ENCODE measurements around the gene COL5A1.
"Not testable (repeated sequence)": the region's sequence is repeated elsewhere in the genome, so short reads cannot be mapped to it uniquely, and the experiment has no call there.

The COL5A1 gene

DNA sequence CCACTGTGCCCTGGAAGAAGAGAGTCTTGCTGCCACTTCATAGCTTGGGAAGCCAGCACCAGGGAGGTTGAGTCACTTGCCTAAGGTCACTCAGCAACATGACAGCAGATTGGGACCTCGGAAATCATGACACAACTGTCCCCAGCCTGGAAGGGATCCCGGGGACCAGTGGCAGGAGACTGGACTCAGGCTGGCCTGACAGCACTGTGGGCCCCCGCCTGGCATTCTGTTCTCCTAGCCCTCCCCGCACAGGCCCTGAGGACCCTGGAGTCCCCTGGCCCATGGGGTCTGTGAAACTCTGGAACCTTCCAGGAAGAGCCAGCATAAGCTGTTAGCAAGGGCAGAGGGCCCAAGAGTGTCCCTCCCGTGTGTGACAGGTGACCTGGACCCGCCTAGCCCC lies 64.9 kb downstream of the COL5A1 start:
- Histone ChIP-seq H3K4me3 (ENCODE audit: extremely low read depth, insufficient read depth, low read length, poor library complexity, severe bottlenecking) (no peak overlapping the region), H3K4me1 (ENCODE audit: control insufficient read depth, insufficient read depth, low read length, poor library complexity, severe bottlenecking) (peaks cover 33% of the 10 kb centered on the region), H3K36me3 (ENCODE audit: control insufficient read depth, insufficient read depth, low read length) (peaks cover 96% of the 10 kb centered on the region), H3K9me3 (ENCODE audit: control insufficient read depth, low read length) (no peaks in the 10 kb centered on the region), H3K27ac (ENCODE audit: low read depth, low read length, severe bottlenecking) (peak overlapping the region; percentile 71)
- WGBS, 2 experiments (ENCODE audit: insufficient coverage in 2 of 2), result 96 to 100% methylated on average over 4 to 6 of the region's 6 CpGs

DNA sequence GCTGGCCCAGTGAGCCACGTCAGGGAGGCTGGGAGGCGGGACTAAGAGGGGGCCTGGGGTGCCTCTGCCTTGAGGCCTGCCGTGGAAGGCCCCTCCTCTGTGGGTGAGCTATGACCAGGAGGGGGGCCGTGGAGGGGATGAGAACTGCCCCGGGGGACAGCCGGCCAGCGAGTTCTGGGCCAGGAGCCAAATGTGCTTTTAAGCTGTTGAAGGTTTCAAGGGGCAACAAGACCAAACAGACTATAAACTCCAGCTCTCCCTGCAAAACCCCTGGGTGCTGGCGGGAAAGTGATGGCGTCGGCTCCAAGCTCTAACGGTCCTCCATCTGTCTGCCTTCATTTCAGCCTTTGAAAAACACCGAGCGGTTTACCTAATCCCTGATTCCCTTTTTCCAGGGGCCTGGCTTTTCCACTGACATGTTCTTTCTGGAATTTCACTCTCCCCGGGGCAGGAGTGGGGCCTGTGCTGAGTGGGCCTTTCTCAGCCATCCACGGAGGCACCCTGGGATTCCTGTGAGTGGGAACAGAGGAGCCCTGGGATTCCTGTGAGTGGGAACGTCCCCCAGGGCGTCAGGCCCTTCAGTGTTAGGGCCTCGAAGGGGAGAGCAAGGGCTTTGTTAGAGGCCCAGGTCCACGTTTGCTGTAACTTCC lies 65.6 kb downstream of the COL5A1 start:
- peak overlapping the region; percentile 71 for H3K27ac ChIP-seq (ENCODE audit: low read depth, low read length, severe bottlenecking)
- H3K9me3 ChIP-seq (ENCODE audit: control insufficient read depth, low read length), result no peaks in the 10 kb centered on the region
- peaks cover 33% of the 10 kb centered on the region for H3K4me1 ChIP-seq (ENCODE audit: control insufficient read depth, insufficient read depth, low read length, poor library complexity, severe bottlenecking)
- H3K4me3 ChIP-seq (ENCODE audit: extremely low read depth, insufficient read depth, low read length, poor library complexity, severe bottlenecking), result no peak overlapping the region
- 89% methylated on average over 13 to 14 of the region's 19 CpGs for WGBS, 2 experiments (ENCODE audit: insufficient coverage in 2 of 2)
- peaks cover 92% of the 10 kb centered on the region for H3K36me3 ChIP-seq (ENCODE audit: control insufficient read depth, insufficient read depth, low read length)

DNA sequence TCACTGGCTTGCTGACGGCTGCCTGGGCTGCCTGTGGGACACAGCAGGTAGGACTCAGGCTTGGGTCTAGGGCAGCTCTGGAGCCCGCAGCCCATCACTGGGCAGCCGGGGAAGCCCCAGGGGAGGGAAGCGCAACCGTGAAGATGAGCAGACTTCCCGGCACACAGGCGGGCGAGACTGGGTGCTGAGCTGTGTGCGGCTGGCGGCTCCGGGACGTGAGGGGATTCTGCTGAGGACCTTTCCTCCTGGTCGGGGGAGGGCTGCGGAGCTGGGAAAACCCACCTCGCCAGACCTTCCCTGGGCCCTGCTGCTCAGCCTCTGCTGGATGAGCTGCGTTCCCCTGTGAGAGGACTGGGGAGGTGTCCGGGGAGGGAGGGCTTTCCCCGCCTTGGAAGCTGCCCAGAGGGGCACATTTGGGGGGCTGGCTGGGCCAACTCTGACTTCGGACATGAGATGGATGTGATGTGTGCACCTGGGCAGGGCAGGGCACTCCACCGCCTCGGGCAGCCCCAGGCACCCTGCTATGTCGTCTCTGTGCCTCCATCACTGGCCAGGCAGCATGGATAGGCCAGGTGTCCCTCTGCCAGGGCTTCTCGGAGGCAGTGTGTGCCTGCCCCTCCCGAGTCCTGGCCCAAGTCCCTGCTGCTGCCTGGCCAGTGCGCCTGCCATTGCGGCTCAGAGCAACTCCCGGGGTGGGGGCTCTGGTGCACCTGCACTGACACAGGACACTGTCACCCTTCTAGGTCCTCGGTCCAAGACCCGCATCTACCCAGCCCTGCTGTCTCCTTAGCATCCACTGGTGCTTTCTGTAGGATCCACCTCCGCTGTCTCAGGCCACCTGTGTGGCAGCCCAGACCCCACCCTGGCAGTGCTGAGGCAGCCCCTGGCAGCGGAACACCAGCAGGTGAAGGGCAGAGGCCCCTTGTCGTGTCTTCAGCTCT lies 66.4 kb downstream of the COL5A1 start:
- Histone ChIP-seq H3K36me3 (ENCODE audit: control insufficient read depth, insufficient read depth, low read length) (peaks cover 92% of the 10 kb centered on the region), H3K9me3 (ENCODE audit: control insufficient read depth, low read length) (no peaks in the 10 kb centered on the region), H3K4me3 (ENCODE audit: extremely low read depth, insufficient read depth, low read length, poor library complexity, severe bottlenecking) (no peak overlapping the region), H3K27ac (ENCODE audit: low read depth, low read length, severe bottlenecking) (peak overlapping the region; percentile 71), H3K4me1 (ENCODE audit: control insufficient read depth, insufficient read depth, low read length, poor library complexity, severe bottlenecking) (peaks cover 33% of the 10 kb centered on the region)
- WGBS, 2 experiments (ENCODE audit: insufficient coverage in 2 of 2), result 95 to 96% methylated on average over 31 to 32 of the region's 32 CpGs

DNA sequence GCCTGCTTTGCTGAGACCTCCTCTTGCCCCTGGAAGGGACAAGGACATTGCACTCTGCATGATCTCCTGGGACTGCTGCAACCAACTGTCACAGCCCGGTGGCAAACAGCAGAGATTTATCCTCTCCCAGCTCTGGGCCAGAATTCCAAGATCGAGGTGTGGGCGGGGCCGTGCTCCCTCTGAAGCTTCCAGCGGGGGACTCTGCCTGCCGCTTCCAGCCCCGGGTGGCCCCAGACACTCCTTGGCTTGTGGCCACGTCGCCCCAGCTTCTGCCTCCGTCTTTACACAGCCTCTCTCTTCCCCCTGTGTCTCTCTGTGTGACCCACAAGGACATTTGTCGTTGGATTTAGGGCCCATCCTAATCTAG lies 67.1 kb downstream of the COL5A1 start:
- Histone ChIP-seq H3K4me3 (ENCODE audit: extremely low read depth, insufficient read depth, low read length, poor library complexity, severe bottlenecking) (no peak overlapping the region), H3K9me3 (ENCODE audit: control insufficient read depth, low read length) (no peaks in the 10 kb centered on the region), H3K4me1 (ENCODE audit: control insufficient read depth, insufficient read depth, low read length, poor library complexity, severe bottlenecking) (peaks cover 33% of the 10 kb centered on the region), H3K27ac (ENCODE audit: low read depth, low read length, severe bottlenecking) (no peak overlapping the region), H3K36me3 (ENCODE audit: control insufficient read depth, insufficient read depth, low read length) (peaks cover 92% of the 10 kb centered on the region)
- WGBS, 2 experiments (ENCODE audit: insufficient coverage in 2 of 2), result 94% methylated on average over 11 of the region's 11 CpGs

DNA sequence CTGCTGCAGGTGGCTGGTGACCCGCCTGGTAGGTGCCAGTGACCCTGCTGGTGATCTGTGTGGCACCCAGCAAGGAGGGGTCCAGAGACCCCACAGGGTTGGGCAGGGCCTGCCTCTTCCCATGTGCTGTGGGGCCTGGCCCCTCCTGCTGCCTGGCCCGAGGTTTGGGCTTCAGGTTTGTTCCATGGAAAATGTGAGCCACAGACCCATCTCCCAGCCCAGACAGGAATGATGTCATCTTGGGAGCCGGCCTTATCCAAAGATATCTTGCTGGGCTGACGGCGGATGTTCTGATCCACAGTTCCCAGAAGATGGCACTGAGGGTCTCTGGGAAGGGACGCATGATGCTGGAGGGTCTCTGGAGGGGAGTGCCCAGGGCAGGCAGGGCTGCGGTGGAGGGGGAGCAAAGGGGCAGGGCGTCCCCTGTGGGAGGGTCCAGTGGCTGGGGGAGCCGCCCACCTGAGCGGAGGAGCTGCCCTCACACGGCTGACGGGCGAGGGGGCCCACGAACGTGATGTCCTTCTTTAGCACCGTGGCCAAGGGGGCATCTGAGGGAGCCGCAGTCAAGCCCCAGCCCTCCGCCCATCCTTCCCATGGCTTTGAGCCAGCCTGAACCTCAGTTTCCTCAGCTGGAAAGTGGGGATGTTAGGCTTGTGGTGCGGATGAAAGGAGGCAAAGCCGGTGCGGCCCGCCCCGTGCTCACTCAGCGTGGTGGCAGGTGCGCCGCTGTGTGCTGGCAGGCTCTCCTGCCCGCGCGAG lies 68.1 kb downstream of the COL5A1 start:
- Histone ChIP-seq H3K36me3 (ENCODE audit: control insufficient read depth, insufficient read depth, low read length) (peaks cover 90% of the 10 kb centered on the region), H3K4me1 (ENCODE audit: control insufficient read depth, insufficient read depth, low read length, poor library complexity, severe bottlenecking) (peaks cover 28% of the 10 kb centered on the region), H3K9me3 (ENCODE audit: control insufficient read depth, low read length) (no peaks in the 10 kb centered on the region), H3K4me3 (ENCODE audit: extremely low read depth, insufficient read depth, low read length, poor library complexity, severe bottlenecking) (no peak overlapping the region), H3K27ac (ENCODE audit: low read depth, low read length, severe bottlenecking) (peak overlapping the region; percentile 67)
- WGBS, 2 experiments (ENCODE audit: insufficient coverage in 2 of 2), result 95% methylated on average over 21 to 28 of the region's 29 CpGs

DNA sequence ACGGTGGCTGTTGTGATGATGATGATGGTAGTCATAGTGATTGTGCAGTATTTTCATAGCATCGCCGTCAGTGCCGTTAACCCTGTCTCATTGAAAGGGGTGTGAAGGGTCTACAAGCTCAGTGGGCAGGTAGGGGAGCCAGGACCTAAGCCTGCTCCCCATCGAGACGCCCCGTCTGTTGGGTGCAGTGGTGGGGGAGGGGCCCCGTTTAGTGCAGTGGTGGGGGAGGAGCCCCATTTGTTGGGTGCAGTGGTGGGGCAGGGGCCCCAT lies 68.6 kb downstream of the COL5A1 start:
- H3K4me1 ChIP-seq (ENCODE audit: control insufficient read depth, insufficient read depth, low read length, poor library complexity, severe bottlenecking), result peaks cover 30% of the 10 kb centered on the region
- 90 to 94% methylated on average over 3 to 6 of the region's 8 CpGs for WGBS, 2 experiments (ENCODE audit: insufficient coverage in 2 of 2)

DNA sequence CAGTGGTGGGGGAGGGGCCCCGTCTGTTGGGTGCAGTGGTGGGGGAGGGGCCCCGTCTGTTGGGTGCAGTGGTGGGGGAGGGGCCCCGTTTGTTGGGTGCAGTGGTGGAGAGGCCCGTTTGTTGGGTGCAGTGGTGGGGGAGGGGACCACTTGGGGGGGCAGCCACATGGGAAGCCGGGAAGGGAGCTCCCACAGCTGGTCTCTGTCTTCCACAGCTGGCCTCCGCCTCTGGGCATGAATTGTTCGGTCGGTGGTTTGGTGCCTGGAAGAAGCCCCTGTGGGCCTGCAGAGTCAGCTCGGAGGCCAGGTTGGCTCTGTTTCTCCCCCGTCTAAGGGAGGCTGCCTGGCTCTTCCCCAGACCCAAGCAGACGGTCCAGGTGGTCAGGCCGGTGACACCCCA lies 69.3 kb downstream of the COL5A1 start:
- peaks cover 89% of the 10 kb centered on the region for H3K36me3 ChIP-seq (ENCODE audit: control insufficient read depth, insufficient read depth, low read length)

More for the DNA sequence above, 68.6 kb downstream of the COL5A1 start:
- no peaks in the 10 kb centered on the region for H3K9me3 ChIP-seq (ENCODE audit: control insufficient read depth, low read length)
- peak overlapping the region; percentile 67 for H3K27ac ChIP-seq (ENCODE audit: low read depth, low read length, severe bottlenecking)
- peaks cover 90% of the 10 kb centered on the region for H3K36me3 ChIP-seq (ENCODE audit: control insufficient read depth, insufficient read depth, low read length)
- no peak overlapping the region for H3K4me3 ChIP-seq (ENCODE audit: extremely low read depth, insufficient read depth, low read length, poor library complexity, severe bottlenecking)

DNA sequence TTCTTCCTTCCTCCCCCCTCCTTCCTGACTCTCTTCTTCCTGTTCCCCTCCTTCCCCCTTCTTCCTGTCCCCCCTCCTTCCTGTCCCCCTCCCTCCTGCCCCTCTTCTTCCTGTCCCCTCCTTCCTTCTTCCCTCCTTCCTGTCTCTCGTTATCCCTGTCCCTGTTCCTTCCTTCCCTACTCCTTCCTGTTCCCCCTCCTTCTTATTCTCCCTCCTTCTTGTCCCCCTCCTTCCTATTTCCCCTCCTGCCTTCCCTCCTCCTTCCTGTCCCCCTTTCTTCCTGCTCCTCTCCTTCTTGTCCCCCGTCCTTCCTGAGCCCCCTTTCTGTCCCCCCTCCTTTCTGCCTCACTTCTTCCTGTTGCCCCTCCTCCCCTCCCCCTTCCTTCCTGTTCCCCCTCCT lies 70.6 kb downstream of the COL5A1 start:
- H3K27ac ChIP-seq (ENCODE audit: low read depth, low read length, severe bottlenecking), result no peak overlapping the region
- H3K4me3 ChIP-seq (ENCODE audit: extremely low read depth, insufficient read depth, low read length, poor library complexity, severe bottlenecking), result no peak overlapping the region
- 94 to 100% methylated on average over 1 of the region's 2 CpGs for WGBS, 2 experiments (ENCODE audit: insufficient coverage in 2 of 2)
- H3K9me3 ChIP-seq (ENCODE audit: control insufficient read depth, low read length), result no peaks in the 10 kb centered on the region
- H3K36me3 ChIP-seq (ENCODE audit: control insufficient read depth, insufficient read depth, low read length), result peaks cover 89% of the 10 kb centered on the region
- peaks cover 17% of the 10 kb centered on the region for H3K4me1 ChIP-seq (ENCODE audit: control insufficient read depth, insufficient read depth, low read length, poor library complexity, severe bottlenecking)

More for the DNA sequence above, 69.3 kb downstream of the COL5A1 start:
- Histone ChIP-seq H3K4me3 (ENCODE audit: extremely low read depth, insufficient read depth, low read length, poor library complexity, severe bottlenecking) (no peak overlapping the region), H3K4me1 (ENCODE audit: control insufficient read depth, insufficient read depth, low read length, poor library complexity, severe bottlenecking) (peaks cover 27% of the 10 kb centered on the region), H3K27ac (ENCODE audit: low read depth, low read length, severe bottlenecking) (no peak overlapping the region), H3K9me3 (ENCODE audit: control insufficient read depth, low read length) (no peaks in the 10 kb centered on the region)
- 91 to 98% methylated on average over 8 to 9 of the region's 12 CpGs for WGBS, 2 experiments (ENCODE audit: insufficient coverage in 2 of 2)

DNA sequence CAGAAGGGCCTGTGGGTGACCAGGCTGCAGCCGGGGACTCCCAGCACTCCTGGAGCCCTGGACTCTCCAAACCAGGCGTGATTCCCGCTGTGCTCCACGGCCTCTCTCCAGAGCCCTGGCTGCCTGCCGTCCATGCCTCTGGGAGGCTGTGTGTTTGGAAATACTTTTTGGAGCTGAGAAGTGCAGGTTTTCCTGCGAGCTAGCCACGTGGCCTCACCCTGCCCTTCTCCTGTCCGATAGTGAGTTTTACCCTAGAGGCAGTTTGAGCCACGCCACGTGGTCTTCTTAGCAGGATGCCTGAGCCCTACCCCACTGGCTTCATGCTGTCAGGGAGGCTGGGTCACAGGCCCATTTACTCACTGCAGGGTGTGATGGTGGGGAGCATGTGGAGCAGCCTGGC lies 71.3 kb downstream of the COL5A1 start:
- Histone ChIP-seq H3K4me1 (ENCODE audit: control insufficient read depth, insufficient read depth, low read length, poor library complexity, severe bottlenecking) (peaks cover 17% of the 10 kb centered on the region), H3K36me3 (ENCODE audit: control insufficient read depth, insufficient read depth, low read length) (peaks cover 89% of the 10 kb centered on the region), H3K27ac (ENCODE audit: low read depth, low read length, severe bottlenecking) (no peak overlapping the region), H3K9me3 (ENCODE audit: control insufficient read depth, low read length) (no peaks in the 10 kb centered on the region), H3K4me3 (ENCODE audit: extremely low read depth, insufficient read depth, low read length, poor library complexity, severe bottlenecking) (no peak overlapping the region)
- WGBS, 2 experiments (ENCODE audit: insufficient coverage in 2 of 2), result 89 to 98% methylated on average over 7 to 10 of the region's 10 CpGs

DNA sequence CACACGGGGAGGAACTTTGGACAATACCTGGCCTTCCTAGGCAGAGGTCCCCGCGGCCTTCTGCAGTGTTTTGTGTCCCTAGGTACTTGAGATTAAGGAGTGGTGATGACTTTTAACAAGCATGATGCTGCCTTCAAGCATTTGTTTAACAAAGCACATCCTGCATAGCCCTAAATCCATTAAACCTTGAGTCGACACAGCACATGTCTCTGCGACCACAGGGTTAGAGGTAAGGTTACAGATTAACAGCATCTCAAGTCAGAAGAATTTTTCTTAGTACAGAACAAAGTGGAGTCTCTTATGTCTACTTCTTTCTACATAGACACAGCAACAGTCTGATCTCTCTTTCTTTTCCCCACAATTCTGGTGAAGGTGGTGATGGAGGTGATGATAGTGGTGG lies 73.9 kb downstream of the COL5A1 start:
- 93 to 100% methylated on average over 2 to 3 of the region's 5 CpGs for WGBS, 2 experiments (ENCODE audit: insufficient coverage in 2 of 2)
- H3K36me3 ChIP-seq (ENCODE audit: control insufficient read depth, insufficient read depth, low read length), result peaks cover 91% of the 10 kb centered on the region
- not testable (repeated sequence) for H3K27ac ChIP-seq (ENCODE audit: low read depth, low read length, severe bottlenecking); H3K4me3 ChIP-seq (ENCODE audit: extremely low read depth, insufficient read depth, low read length, poor library complexity, severe bottlenecking); H3K4me1 ChIP-seq (ENCODE audit: control insufficient read depth, insufficient read depth, low read length, poor library complexity, severe bottlenecking); H3K9me3 ChIP-seq (ENCODE audit: control insufficient read depth, low read length)
